NCI-H524 treated with DMSO at 0.1 percent for 48 hours (cell line): Measurements from ENCODE around the gene SEC23IP.
"Not testable (repeated sequence)": the region's sequence is repeated elsewhere in the genome, so short reads cannot be mapped to it uniquely, and the experiment has no call there.

Experiments
- DNase-seq: peaks from one replicate; lab custom pipeline; 2025; lab: John Stamatoyannopoulos, UW

Gene SEC23IP

DNA sequence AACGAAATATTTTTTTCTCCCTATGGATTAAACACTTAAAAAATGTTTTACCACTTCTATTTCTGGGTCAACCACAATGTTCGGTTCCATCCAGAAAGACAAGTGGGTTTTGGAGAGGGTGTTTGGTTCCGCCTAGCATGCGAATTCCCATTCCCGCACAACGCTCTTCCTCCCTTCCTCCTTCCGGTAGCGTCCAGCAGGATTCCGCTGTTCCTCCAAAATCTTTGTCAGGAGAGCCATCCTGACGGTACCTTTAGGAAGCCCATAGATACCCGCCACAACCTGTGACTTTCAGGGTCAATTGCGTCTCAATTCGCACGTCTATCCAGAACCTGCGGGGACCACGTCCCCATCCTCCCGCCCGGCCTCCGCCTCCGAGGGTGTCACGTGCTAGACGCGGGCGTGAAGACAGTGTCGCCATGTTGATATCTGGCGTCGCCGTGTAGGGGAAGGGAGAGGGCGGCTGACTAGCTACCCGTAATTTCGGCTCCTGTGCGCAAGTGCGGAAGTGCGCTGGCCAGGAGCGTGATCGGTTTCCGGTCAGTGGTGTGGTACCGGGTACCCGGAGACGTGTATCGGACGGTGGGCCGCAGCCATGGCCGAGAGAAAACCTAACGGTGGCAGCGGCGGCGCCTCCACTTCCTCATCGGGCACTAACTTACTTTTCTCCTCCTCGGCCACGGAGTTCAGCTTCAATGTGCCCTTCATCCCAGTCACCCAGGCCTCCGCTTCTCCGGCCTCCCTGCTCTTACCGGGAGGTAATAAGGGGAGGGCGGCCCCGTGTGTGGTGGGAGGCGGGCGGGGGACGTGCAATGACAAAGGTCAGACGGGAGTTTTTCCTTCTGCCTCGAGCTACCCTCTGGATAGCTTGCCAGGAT, at the start of gene SEC23IP:
SEC23IP (plus strand) TSS at position 543 of the 878 bp plus-strand sequence; CDS start at position 596, 53 bp downstream.
- DNase-seq = peak; percentile 18

DNA sequence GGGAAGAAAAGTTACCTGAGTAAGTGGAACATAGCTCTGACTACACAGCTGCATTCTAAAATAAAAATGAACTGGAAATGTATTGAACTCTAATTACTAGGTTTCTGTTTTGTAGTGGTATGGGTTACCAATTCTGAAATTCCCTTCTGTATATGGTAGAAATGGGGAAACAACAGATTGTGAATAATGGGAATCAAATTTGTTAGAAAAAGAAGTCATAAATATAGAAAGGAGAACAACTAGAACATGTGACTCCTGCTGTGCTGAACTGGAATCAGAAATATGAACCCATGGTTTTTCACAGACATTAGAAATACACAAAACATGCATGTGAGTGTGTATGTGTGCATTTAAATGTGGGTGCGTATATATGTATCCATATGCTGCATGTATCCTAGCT, 46.9 kb upstream of the SEC23IP start:
- DNase-seq = no peak

DNA sequence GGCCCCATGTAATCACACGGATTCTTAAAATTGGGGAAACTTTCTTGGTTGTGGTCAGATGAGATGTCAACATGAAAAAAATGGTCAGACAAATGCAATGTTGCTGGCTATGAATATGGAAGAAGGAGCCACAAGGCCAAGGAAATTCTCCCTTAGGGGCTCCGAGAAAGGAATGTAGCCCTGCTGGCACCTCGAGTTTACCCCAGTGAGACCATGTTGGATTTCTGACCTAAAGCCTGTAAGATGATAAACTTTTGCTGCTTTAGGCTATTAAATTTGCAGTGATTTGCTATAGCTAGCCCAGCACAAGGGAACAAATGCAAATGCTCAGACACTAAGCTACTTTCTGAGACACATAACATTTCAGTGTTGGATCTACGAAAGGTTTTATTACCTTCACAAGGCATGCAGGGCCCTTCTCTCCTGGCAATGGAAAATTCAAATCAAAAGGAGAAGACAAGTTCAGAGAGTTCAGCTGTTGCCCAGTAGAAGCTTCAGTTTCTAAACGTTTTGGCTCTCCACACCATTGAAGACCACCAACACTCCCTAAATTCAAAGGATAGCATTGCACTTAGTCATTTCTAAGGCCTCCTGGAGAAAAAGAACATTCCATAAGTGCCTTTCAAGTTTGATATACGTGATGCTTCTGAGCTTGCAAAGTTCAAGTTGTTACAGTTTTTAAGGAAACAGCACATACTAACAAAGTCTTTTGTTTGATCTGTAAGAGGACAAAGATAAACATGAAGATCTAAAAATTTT, 43.3 kb upstream of the SEC23IP start:
- no peak for DNase-seq

DNA sequence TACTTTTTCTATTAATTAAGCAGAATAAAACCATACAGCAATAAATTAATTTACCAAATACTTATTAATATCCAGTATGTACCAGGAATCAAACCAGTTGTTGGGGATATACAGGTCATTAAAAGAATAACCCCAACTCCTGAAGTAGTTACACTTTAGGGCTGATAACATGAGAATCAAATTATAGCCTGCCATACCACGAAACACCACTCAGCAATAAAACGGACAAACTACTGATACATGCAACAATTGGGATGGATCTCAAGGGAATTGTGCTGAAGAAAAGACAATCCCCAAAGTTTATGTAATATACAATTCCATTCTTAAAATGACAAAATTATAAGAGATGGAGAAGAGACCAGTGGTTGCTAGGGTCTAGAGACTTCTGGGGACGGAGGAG, 42.6 kb upstream of the SEC23IP start:
- no peak for DNase-seq

DNA sequence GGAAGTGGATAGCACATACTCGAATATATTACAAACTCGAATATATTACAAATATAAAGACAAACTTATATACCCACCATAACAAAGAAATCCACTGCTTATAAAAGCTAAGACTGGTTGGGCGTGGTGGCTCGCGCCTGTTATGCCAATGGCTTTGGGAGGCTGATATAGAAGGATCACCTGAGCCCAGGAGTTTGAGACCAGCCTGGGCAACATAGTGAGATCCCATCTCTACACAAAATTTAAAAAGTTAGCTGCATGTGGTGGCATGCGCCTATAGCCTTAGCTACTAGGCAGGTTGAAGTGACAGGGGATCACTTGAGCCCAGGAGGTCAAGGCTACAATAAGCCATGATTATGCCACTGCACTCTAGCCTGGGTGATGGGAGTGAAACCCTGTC, 40.3 kb upstream of the SEC23IP start:
- DNase-seq = no peak

DNA sequence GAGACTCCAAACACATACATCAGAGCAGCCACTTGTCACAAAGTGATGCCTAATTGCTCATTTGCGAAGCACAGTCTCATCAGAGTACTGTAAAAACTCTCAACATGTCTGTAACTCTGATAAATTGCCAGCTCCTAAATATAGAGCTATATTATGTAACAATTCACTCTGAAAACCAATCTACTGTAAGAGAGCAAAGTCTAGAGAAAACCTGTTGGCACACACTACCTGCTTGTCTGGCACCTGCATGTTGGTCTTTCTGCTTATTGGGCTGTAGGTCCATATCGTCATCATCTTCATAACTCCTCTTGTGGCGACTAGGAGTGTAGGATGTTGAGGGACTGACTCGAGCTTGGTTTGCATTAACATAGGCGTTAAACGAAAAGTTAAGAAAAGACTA, 39.7 kb upstream of the SEC23IP start:
- no peak for DNase-seq

DNA sequence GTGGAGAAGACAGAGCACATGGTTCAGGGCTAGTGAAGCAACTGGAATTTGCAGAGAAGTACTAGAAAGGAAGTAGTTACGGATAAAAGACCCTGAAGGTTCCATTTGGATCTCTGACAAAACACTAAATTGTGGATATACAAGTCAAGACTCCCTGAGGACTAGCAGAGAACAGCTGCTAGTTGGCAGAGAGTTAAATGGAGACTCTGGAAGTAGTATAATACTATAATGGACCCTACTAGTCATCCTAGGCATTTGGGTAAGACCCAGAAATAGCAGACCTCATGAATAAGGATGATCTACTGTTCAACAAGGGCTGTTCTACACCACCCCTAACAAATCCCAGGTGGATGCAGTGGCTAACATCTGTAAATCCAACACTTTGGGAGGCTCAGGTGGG, 39.0 kb upstream of the SEC23IP start:
- no peak for DNase-seq

DNA sequence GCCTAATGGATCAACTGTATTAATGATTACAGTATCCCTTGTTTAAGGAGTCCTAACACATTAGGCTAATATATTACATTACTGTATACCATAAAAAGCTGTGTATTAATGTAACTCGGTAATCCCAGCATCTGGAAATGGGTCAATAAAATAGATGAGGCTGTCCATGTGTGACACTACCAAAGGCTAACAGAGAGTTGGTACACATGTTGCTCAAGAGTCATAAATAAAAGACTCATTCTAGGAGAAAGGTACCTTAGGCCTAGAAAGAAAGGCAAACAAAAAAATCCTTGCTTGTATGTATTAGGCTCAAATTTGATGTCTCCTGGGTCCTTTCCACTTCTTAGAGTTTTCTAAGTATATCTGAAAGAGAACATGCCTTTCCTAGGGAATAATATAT, 34.5 kb upstream of the SEC23IP start:
- no peak for DNase-seq

DNA sequence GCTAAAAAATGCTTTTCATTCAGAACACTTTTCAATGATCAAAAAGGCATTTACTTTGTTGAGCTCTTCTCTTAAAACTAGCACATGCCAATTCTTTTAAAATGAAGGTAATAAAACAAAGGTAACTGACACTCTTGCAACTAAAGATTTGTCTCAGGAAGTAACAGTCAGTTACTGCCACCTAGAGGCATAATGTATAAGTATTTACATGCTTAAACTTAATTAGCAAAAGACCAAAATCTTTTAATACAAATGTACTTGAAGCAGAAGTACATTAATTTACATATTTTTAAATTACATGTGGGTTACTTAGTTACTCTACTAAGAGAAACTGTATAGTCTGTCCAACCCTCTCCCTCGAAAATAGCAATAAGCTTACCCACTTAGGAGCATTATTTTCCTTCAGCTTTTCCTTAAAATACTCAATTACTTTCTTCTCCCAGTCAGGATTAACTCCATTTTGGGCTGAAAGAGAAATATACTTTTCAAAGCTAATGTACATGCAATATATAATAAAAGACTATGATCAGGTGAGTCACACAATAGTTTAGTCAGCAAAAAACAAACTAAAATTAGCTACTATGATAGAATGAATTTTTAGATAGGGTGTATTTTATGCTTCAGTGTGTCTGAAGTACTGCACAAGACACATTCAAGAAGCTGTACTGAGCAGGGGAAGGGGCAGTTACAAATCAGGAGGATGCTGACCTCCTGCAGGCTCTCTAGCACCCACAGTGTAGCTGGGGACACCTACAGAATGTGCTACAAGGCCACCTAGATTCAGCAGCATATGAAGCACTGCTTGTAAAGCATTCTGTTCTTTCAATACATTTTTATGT, 32.9 kb upstream of the SEC23IP start:
- no peak for DNase-seq

DNA sequence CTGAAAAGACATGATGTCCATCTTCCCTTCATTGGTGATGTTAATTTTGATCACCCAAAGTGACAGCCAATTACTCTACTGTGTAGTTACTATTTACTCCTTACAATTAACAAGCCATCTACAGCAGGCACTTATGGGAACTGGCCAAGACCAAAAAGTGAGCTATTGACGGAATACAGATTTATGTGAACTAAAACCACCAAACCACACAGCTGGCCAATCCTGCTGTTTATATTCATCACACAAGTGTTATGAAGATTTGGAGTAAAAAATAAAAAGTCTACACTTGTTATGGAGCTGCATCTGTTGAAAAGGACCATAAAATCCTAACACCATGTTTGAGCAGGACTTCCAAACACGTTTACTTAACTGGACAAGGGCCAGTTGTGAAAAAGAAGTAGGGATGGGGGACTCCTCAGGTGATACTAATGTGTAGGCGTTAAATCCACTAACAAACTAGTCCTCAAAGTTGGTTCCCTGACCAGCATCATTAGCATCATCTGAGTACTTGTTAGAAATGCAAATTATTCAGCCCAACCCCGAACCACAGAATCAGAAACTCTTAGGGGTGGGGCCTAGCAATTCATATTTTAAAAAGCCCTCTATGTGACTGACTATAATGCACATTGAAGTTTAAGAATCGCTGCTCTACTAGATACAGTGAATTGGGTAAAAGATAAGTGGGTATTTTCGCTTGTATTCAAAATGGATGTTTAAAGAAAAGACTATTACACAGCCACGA, 31.5 kb upstream of the SEC23IP start:
- no peak for DNase-seq

DNA sequence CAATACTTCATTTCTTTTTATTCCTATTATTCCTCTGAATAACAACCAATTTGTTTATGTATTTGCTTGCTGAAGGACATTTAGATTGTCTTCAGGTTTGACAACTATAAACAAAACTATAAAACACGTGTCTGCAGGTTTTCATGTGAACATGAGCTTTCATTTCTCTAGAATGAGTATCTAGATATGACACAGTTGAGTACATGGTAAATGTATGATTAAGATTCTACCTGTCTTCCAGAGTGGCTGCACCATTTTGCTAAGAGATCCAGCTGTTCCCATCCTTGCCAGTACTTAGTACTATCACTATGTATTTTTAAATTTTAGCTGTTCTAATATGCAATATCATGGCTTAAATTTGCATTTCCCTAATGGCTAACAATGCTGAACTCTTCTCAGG, 30.0 kb upstream of the SEC23IP start:
- no peak for DNase-seq

DNA sequence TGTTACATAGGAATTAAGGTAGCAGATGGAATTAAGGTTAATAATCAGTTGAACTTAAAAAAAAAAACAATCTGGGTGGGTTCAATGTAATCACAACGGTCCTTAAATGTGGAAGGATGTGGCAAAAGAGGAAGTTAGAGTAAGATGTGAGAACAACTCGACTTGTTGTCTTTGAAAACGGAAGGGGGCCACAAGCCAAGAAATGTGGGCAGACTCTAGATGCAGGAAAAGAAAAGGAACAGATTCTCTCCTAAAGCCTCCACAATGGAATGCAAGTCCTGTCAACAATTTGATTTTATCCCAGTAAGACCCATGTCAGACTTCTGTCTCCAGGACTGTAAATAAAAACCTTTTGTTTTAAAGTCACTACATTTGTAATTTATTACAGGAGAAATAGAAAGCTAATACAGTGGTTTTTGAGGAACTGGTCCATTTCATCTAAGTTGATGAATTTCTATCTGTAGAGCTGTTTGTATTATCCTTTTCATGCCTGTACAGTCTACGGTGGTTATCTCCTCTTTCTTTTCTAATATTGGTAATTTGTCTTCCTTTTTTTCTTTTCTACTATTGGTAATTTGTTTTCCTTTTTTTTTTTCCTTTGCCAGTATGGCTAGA, 28.5 kb upstream of the SEC23IP start:
- DNase-seq = no peak

DNA sequence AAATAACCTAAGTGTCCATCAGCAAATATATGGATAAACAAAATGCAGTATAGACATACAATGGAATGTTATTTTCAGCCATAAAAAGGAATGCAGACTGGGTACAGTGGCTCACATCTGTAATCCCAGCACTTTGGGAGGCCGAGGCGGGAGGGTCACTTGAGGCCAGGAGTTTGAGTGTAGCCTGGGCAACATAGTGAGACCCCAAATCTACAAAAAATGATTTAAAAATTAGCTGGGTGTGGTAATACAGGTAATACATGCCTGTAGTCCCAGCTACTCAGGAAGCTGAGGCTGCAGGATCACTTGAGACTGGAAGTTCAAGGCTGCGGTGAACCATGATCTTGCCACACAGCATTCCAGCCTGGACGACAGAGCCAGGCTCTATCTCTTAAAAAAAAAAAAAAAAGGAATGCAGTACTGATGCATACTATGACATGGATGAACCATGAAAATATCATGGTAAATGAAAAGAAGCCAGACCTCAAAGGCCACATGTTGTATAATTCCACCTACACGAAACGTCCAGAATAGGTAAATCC, 26.8 kb upstream of the SEC23IP start:
- no peak for DNase-seq

DNA sequence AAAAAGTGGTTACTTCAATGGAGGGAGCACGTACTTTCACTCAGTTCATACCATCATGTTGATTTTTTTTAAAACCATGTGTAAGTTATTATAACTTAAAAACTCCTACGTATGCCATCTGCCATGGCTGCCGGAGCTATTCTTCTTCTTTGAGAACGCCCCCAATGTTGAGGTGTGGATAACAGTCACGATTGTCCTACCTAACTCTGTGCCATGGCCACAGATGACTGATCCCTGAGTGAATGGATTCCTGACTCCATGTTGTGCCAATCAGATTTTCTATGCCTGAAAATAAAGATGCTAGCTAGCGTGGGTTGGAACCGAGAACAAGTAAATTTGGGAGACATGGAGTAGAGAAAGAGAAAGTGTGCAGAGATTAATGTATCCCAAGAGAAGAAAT, 25.2 kb upstream of the SEC23IP start:
- no peak for DNase-seq

DNA sequence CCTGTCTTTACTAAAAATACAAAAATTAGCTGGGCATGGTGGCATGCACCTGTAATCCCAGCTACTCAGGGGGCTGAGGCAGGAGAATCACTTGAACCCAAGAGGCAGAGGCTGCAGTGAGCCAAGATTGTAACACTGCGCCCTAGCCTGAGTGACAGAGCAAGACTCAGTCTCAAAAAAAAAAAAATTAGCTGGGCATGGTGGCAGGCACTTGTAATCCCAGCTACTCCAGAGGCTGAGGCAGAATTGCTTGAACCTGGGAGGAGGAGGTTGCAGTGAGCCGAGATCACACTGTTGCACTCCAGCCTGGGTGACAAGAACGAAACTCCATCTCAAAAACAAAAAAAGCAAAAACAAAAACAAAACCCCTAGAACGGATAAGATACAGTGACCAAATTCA, 23.1 kb upstream of the SEC23IP start:
- not testable (repeated sequence) for DNase-seq

DNA sequence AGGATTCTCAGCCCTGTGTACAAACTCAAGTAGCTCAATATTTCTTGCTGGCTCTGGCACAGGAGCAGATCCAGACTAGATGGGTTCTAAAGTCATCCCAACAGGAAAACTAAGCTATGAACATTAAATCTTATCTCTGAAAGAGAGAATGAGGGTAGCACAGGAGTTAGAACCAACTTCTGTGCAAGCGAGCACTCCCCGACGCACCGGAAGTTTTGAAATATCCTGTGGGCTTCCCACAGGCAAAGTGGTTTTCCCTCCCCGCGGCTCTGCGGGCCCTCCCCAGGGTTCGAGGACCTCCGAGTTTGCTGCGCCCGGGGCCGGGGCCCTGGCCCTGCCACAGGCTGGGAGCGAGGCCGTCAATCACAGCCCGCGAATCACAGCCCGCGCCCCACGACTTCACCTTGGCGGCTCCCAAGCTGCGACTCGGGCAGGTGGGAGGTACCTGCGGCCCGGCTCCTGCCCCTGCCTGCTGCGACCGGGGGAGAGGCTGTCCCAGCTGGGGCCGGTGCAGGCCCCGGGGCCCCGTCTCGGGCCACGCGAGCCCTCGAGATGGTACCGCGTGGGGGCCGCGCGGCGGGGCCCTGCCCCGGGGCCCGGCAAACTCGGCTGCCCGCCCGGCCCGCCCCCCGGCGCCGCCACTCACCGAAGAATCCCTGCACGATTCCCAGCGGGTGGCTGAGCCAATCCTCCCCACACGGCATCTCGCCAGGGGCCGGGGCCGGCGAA, 20.5 kb upstream of the SEC23IP start:
- no peak for DNase-seq

DNA sequence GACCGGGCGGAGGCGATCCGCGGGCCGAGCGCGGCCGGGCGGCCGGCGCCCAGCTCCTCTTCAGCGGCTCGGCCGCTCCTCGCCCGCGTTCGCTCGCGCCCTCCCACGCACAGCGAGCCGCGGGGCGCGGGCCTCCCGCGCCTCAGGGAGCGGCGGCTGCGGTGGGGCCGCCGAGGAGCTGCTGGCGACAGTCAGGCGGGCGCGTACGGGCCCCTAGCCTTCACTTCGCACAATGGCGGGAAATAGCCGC, 20.0 kb upstream of the SEC23IP start, which contains the start of gene MCMBP:
MCMBP (minus strand) TSS at position 234 of the 250 bp plus-strand sequence. CDS start 259 bp downstream, outside the sequence.
- no peak for DNase-seq

DNA sequence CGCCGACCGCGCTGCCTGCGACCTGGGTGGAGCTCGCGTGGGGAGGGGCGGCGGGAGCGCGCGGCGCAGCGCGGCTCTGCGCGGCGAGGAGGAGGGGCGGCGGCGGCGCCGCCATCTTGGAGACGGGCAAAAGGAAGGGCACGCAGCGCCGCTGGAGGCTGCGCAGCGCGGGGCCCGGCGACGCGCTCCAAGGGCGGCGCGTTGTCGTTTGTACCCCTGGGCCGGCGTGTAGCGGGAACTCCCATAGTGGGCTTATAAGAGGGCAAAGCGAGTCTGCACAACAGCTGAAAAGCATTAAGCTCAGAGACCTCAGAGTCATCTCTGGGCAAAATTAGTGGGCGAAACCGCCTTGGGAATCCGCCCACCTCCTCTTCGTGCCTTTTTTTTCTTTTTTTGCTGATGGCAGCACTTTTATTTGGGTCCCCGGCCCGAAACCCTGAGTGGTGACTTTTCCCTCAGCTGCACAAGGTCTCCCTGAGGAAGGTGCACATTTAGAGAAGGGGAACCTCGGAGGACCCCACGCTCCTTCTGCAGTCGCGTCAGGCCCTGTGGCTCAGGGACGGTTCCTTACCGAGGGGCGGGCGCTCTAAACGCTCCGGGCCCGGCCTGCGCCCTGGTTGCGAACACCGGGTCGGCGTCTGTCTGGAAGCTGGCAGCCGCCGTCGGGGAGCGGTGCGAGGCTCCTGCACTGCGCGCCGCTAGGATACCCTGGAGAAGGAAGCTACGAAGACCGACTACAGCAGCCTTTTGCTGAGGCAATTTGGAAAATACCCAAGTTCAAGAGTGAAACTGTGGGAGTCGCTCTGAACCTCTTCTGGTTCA, 19.5 kb upstream of the SEC23IP start:
- DNase-seq = no peak

DNA sequence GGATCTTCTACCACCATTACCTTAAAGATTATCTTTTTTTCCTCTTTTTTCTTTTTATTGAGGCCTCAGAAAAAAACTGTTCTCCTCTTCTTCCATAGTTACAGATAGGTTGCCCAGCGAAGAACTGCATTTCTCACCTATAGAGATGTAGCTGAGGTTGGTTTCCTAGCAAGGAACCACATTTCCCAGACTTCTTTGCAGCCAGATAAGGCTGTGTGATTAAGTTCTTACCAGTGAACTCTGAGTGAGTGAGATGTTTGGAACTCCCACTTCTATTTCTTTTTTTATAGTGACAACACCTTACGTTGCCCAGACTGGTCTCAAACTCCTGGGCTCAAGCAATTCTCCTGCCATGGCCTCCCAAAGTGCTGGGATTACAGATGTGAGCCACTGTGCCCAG, 14.0 kb upstream of the SEC23IP start:
- DNase-seq = no peak
